Fibroblast of the aortic adventitia (primary cell): ENCODE measurements around the gene JAK1. TPM values are rescaled to one million over a fixed set of nuclear protein-coding genes. Genes with fewer than 3 reads are reported as not detected.
A peak's percentile ranks its signal among the peaks of the same experiment; 100 is the strongest.

ENCODE experiments used
- DNase-seq: peaks from one replicate; pipeline ENCODE4 v3.0.0-alpha.2; 2010; ENCODE audit warnings: low read depth
- H3K4me3 ChIP-seq: 2 replicates; pipeline ENCODE4 v1.5.1; 2011; ENCODE audit warnings: low read depth, mild to moderate bottlenecking, control low read depth, low read length, moderate library complexity
- total RNA-seq: library from RNA; depleted of rRNA; stranded (reverse); fragments of >200 nt; gene quantifications from 2 replicates; pipeline ENCODE4 v1.2.3, GENCODE V29; 2012; ENCODE audit warnings: low replicate concordance
- TF ChIP-seq, protein P1 (sequence below): IDR thresholded peaks from 2 replicates; pipeline ENCODE4 v1.5.1; 2011; ENCODE audit warnings: mild to moderate bottlenecking, low read length, control low read depth, inconsistent platforms; ENCODE audit not compliant: insufficient read depth

The JAK1 gene
- total RNA-seq, 1 donor = 159 TPM

DNA sequence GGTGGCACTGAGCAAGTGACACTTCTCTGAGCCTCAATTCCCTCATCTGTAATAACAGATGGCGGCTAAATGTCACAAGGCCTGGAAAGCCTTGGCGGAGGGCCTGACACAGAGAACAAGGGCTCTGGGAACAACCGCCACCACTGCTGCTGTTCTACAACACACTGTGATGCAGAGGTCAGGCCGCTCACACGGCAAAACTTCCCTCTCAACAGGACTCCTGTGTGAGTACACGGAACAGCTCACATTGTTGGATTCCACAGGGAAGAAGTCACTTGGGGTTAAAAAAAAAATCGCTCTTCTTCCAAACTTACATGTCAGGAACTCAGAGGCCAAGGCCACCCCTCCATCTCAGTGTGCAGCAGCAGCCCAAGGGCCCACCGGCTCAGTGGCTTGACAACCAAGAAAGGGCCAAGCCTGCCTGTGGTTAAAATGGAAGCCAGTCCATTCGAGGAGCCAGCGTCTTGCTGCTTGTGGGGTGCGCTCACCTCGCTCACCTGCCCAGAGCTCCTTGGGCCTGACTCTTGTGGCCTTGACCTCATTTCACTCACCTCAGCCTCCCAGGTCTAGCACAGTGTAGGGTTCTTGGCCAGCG lies 120.4 kb downstream of the JAK1 start:
- no peak for DNase-seq
- TF ChIP-seq, protein P1, sequence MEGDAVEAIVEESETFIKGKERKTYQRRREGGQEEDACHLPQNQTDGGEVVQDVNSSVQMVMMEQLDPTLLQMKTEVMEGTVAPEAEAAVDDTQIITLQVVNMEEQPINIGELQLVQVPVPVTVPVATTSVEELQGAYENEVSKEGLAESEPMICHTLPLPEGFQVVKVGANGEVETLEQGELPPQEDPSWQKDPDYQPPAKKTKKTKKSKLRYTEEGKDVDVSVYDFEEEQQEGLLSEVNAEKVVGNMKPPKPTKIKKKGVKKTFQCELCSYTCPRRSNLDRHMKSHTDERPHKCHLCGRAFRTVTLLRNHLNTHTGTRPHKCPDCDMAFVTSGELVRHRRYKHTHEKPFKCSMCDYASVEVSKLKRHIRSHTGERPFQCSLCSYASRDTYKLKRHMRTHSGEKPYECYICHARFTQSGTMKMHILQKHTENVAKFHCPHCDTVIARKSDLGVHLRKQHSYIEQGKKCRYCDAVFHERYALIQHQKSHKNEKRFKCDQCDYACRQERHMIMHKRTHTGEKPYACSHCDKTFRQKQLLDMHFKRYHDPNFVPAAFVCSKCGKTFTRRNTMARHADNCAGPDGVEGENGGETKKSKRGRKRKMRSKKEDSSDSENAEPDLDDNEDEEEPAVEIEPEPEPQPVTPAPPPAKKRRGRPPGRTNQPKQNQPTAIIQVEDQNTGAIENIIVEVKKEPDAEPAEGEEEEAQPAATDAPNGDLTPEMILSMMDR = no peak
- H3K4me3 ChIP-seq = no peak overlapping the region

DNA sequence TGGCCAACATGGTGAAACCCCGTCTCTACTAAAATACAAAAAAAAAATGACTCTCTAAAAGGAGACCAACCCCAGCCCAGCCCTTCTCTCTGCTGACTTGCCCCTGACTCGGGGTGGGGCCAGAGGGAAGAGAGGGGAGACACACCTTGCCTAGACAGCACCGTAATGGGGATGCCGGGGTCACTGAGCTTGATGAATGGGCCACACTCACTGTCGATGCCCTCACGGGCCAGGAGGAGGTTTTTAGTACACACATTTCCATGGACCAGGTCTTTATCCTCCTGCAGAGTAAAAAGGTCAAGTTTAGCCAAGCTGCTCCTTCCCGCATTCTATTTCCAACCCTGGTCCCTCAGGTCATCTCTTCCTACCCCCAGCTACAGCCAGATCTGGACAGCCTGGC lies 121.7 kb downstream of the JAK1 start:
- no peak for DNase-seq
- H3K4me3 ChIP-seq = no peak overlapping the region
- TF ChIP-seq, protein P1 = no peak

DNA sequence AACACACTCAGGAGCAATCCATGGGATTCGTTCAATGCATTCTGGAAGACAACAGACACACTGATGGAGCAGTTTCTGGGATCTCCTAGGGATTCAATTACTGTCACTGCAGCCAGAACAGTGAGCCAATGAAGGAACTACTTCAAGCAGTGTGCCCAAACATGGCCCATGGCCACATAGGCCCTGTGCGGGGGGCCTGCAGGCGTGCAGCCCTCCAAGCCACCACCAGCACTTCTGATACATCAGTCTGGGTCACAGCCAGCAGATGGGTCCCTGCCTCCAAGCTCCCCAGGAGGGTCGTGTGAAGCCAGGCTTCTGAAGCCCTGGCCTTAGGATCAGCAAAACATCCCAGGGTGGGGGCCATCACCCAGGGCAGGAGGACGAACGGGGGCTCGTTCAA lies 122.2 kb downstream of the JAK1 start:
- DNase-seq = no peak
- no peak overlapping the region for H3K4me3 ChIP-seq
- TF ChIP-seq, protein P1 = no peak

DNA sequence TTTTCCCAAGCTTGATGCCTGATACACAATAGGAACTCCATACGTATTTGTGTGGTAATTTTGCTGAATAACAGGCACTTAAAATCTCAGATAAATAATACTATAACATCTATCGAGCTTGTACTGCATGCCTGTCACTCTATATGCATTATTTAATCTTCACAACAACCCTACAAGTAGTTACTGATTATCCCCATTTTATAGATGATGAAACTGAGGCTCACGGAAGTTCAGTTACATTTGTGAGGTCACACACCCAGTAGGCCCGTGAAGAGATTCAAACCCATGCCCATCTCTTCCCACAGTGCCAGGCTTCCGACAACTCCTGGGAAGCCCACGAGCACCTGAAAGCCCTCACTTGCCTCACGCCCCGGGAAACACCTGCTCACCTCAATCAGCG lies 122.7 kb downstream of the JAK1 start:
- no peak for DNase-seq
- TF ChIP-seq, protein P1 = no peak
- no peak overlapping the region for H3K4me3 ChIP-seq

DNA sequence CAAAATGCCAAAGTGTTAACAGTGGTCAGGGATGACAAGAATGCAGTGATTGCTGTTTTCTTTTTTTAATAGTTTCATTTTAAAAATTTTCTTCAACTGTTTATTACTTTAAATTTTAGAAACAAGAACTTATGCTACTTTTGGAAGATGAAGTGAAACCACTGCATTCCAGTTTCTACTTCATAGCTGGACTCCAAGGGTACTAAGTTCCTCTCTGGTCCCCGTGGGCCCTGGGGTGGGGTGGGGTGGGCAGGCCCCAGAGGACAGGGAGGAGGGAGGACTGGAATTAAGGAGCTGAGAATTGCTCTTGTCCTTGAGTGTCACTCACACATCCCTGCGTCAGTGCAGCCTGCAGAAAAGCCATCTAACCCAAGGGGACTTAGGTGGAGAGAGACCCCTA lies 124.1 kb downstream of the JAK1 start:
- DNase-seq = no peak
- TF ChIP-seq, protein P1 = no peak
- H3K4me3 ChIP-seq = no peak overlapping the region

DNA sequence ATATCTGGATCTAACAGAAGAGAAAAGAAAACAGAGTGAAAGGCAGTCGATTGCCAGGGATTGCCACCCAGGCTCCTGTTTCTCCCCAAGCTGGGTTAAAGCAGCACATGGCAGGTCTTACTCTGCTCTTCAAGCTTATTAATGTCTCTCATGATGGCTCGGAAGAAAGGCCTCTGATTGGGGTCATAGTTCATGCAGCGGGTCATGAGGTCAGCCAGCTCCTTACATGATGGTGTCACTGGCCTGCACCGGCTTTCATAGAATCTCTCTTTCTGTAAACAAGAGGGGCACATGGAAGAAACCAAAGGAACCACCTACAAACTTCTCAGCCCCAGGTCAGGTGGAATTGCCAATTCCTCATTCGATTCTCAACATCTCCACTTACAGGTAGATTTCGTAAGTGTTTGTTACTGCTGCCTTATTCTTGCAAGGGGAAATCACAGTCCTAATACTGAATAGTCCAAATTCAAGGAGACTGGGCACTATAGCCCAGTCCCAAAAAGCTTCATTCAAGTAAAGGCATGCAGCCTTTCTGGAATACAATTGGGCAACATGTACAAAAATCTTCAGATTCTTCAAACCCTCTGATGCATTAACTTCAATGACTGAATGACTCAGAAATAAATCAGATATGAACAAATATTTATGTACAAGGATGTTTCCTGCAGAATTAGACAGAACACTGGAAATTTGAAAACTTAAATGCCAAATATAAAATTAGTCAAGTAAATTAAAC lies 124.9 kb downstream of the JAK1 start:
- TF ChIP-seq, protein P1 = no peak
- peak; percentile 12 for DNase-seq
- H3K4me3 ChIP-seq = no peak overlapping the region
